Measurements from ENCODE around the gene PRKACB. TPM values are rescaled to one million over a fixed set of nuclear protein-coding genes. Genes with fewer than 3 reads are reported as not detected.

PRKACB gene
- total and polyA plus RNA-seq, 4 donors, result 14.1 to 51.5 (median 37.1) TPM

DNA sequence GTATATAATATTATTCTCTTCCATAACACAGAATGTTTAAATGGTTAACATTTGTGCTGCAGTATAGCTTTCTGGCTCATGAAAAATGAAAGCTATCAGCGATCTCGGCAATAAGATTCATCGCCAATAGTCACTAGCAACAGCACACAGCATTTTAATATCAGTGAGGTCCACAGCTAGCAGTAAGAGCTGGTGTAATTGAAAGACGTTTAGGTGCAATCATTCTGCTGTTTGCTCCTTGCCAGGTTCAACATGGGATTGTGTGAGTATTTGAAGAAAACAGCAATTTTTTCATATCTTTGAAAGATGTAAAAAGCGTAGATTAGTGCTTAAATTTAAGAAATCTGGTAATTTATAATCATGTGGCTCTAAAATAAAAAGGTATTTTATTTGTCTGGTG is 20.1 kb downstream of the PRKACB start:
- Histone ChIP-seq H3K36me3 (ENCODE audit: control insufficient read depth in 1 of 2, insufficient read depth in 2 of 2, low read length in 1 of 2) (no peaks in the 10 kb centered on the region), H3K4me3 (ENCODE audit: low read length in 2 of 2) (no peak overlapping the region), H3K4me1 (ENCODE audit: control insufficient read depth in 1 of 2, insufficient read depth in 2 of 2, low read length in 2 of 2) (no peaks in the 10 kb centered on the region), H3K27ac (ENCODE audit: low read depth in 1 of 2, low read length in 2 of 2) (no peak overlapping the region), H3K27me3 (ENCODE audit: control insufficient read depth in 1 of 2, insufficient read depth in 2 of 2, low read length in 1 of 2) (no peaks in the 10 kb centered on the region), H3K9me3 (ENCODE audit: control insufficient read depth, low read length) (no peaks in the 10 kb centered on the region)
- ATAC-seq (ENCODE audit: low FRiP score) (no peak), DNase-seq (no peak)
- intact Hi-C loops (cut with DNase I), result no loop called here
- 77 to 83% methylated on average over 5 of the region's 5 CpGs for WGBS, 2 donors

DNA sequence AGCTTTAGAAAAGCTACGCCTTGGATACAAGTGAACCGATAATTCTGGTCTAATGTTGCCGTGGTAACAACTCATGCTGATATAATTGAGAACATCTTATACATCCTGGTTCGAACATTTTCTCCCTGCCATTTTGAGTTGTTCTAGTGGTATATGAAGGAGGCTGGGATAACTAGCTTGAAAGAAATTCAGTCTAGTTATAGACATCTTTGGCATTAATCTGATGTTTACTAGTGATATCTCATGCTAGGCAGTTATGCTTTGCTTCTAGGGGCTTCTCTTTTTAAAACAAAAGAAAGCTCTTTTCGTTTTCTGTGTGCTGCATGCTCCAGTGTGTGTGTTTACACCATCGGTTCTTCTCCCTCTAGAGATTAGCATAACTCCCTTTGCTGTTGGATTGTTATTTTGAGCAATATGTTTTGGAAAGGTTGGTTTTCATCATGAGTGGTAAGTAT is 20.5 kb downstream of the PRKACB start:
- no peaks in the 10 kb centered on the region for H3K4me1 ChIP-seq (ENCODE audit: control insufficient read depth in 1 of 2, insufficient read depth in 2 of 2, low read length in 2 of 2)
- H3K27me3 ChIP-seq (ENCODE audit: control insufficient read depth in 1 of 2, insufficient read depth in 2 of 2, low read length in 1 of 2), result no peaks in the 10 kb centered on the region
- no peaks in the 10 kb centered on the region for H3K36me3 ChIP-seq (ENCODE audit: control insufficient read depth in 1 of 2, insufficient read depth in 2 of 2, low read length in 1 of 2)
- no peaks in the 10 kb centered on the region for H3K9me3 ChIP-seq (ENCODE audit: control insufficient read depth, low read length)
- no peak overlapping the region for H3K27ac ChIP-seq (ENCODE audit: low read depth in 1 of 2, low read length in 2 of 2)
- intact Hi-C loops (cut with DNase I), result no loop called here
- no peak for ATAC-seq (ENCODE audit: low FRiP score)
- WGBS, 2 donors, result 89 to 90% methylated on average over 6 of the region's 6 CpGs
- H3K4me3 ChIP-seq (ENCODE audit: low read length in 2 of 2), result no peak overlapping the region
- no peak for DNase-seq

- ATAC-seq (ENCODE audit: low FRiP score), result no peak
- intact Hi-C loops (cut with DNase I), result no loop called here
- 96 to 100% methylated on average over 1 of the region's 1 CpG for WGBS, 2 donors
Measured at GRCh38 chr1:84165601-84166000, 21.5 kb downstream of the PRKACB start.

DNA sequence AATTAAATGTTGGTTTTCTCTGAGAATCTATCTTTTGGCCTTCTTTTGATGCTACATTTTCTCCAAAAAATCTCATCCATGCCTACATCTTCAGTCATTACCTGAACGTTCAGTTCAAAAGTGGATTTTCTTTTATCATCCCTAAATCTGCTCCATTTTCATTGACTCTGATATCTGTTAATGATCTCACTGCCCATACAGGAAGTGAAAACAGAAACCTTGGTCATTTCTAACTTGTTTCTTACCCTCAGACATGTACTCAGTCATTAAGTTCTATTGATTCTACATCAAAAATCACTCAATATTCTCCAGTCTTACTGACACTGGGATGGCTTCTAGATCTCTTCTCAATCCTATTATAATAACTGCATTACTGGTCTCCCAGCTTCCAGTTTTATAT is 22.7 kb downstream of the PRKACB start:
- intact Hi-C loops (cut with DNase I), result no loop called here
- WGBS, 2 donors, result 91 to 94% methylated on average over 1 of the region's 1 CpG

More at GRCh38 chr1:84165601-84166000, 21.5 kb downstream of the PRKACB start:
- Histone ChIP-seq H3K4me3 (ENCODE audit: low read length in 2 of 2) (no peak overlapping the region), H3K27ac (ENCODE audit: low read depth in 1 of 2, low read length in 2 of 2) (no peak overlapping the region), H3K4me1 (ENCODE audit: control insufficient read depth in 1 of 2, insufficient read depth in 2 of 2, low read length in 2 of 2) (no peaks in the 10 kb centered on the region), H3K9me3 (ENCODE audit: control insufficient read depth, low read length) (no peaks in the 10 kb centered on the region), H3K36me3 (ENCODE audit: control insufficient read depth in 1 of 2, insufficient read depth in 2 of 2, low read length in 1 of 2) (no peaks in the 10 kb centered on the region), H3K27me3 (ENCODE audit: control insufficient read depth in 1 of 2, insufficient read depth in 2 of 2, low read length in 1 of 2) (no peaks in the 10 kb centered on the region)
- no peak for DNase-seq

GRCh38 chr1:84168783-84169182 is 24.7 kb downstream of the PRKACB start:
- H3K27me3 ChIP-seq (ENCODE audit: control insufficient read depth in 1 of 2, insufficient read depth in 2 of 2, low read length in 1 of 2), result no peaks in the 10 kb centered on the region
- H3K4me3 ChIP-seq (ENCODE audit: low read length in 2 of 2), result no peak overlapping the region
- H3K4me1 ChIP-seq (ENCODE audit: control insufficient read depth in 1 of 2, insufficient read depth in 2 of 2, low read length in 2 of 2), result no peaks in the 10 kb centered on the region
- no peaks in the 10 kb centered on the region for H3K36me3 ChIP-seq (ENCODE audit: control insufficient read depth in 1 of 2, insufficient read depth in 2 of 2, low read length in 1 of 2)
- 93 to 95% methylated on average over 2 of the region's 2 CpGs for WGBS, 2 donors
- no peak for DNase-seq
- no peak overlapping the region for H3K27ac ChIP-seq (ENCODE audit: low read depth in 1 of 2, low read length in 2 of 2)
- H3K9me3 ChIP-seq (ENCODE audit: control insufficient read depth, low read length), result no peaks in the 10 kb centered on the region
- intact Hi-C loops (cut with DNase I), result no loop called here
- ATAC-seq (ENCODE audit: low FRiP score), result no peak

More for the DNA sequence above, 22.7 kb downstream of the PRKACB start:
- DNase-seq (no peak), ATAC-seq (ENCODE audit: low FRiP score) (no peak)
- H3K4me1 ChIP-seq (ENCODE audit: control insufficient read depth in 1 of 2, insufficient read depth in 2 of 2, low read length in 2 of 2), result no peaks in the 10 kb centered on the region
- H3K9me3 ChIP-seq (ENCODE audit: control insufficient read depth, low read length), result no peaks in the 10 kb centered on the region
- no peaks in the 10 kb centered on the region for H3K27me3 ChIP-seq (ENCODE audit: control insufficient read depth in 1 of 2, insufficient read depth in 2 of 2, low read length in 1 of 2)
- H3K36me3 ChIP-seq (ENCODE audit: control insufficient read depth in 1 of 2, insufficient read depth in 2 of 2, low read length in 1 of 2), result no peaks in the 10 kb centered on the region
- H3K27ac ChIP-seq (ENCODE audit: low read depth in 1 of 2, low read length in 2 of 2), result no peak overlapping the region
- H3K4me3 ChIP-seq (ENCODE audit: low read length in 2 of 2), result no peak overlapping the region

GRCh38 chr1:84170171-84170570 is 26.1 kb downstream of the PRKACB start:
- no peaks in the 10 kb centered on the region for H3K4me1 ChIP-seq (ENCODE audit: control insufficient read depth in 1 of 2, insufficient read depth in 2 of 2, low read length in 2 of 2)
- WGBS, 2 donors, result 65 to 77% methylated on average over 1 of the region's 1 CpG
- DNase-seq (no peak), ATAC-seq (ENCODE audit: low FRiP score) (no peak)
- H3K36me3 ChIP-seq (ENCODE audit: control insufficient read depth in 1 of 2, insufficient read depth in 2 of 2, low read length in 1 of 2), result no peaks in the 10 kb centered on the region
- no peaks in the 10 kb centered on the region for H3K9me3 ChIP-seq (ENCODE audit: control insufficient read depth, low read length)
- no peak overlapping the region for H3K27ac ChIP-seq (ENCODE audit: low read depth in 1 of 2, low read length in 2 of 2)
- H3K27me3 ChIP-seq (ENCODE audit: control insufficient read depth in 1 of 2, insufficient read depth in 2 of 2, low read length in 1 of 2), result no peaks in the 10 kb centered on the region
- intact Hi-C loops (cut with DNase I), result no loop called here
- no peak overlapping the region for H3K4me3 ChIP-seq (ENCODE audit: low read length in 2 of 2)

GRCh38 chr1:84171481-84171880 is 27.4 kb downstream of the PRKACB start:
- Histone ChIP-seq H3K27me3 (ENCODE audit: control insufficient read depth in 1 of 2, insufficient read depth in 2 of 2, low read length in 1 of 2) (no peaks in the 10 kb centered on the region), H3K36me3 (ENCODE audit: control insufficient read depth in 1 of 2, insufficient read depth in 2 of 2, low read length in 1 of 2) (no peaks in the 10 kb centered on the region), H3K9me3 (ENCODE audit: control insufficient read depth, low read length) (no peaks in the 10 kb centered on the region), H3K4me1 (ENCODE audit: control insufficient read depth in 1 of 2, insufficient read depth in 2 of 2, low read length in 2 of 2) (no peaks in the 10 kb centered on the region), H3K4me3 (ENCODE audit: low read length in 2 of 2) (no peak overlapping the region), H3K27ac (ENCODE audit: low read depth in 1 of 2, low read length in 2 of 2) (no peak overlapping the region)
- DNase-seq, result no peak
- intact Hi-C loops (cut with DNase I), result no loop called here
- WGBS, 2 donors, result 92 to 96% methylated on average over 2 of the region's 2 CpGs
- ATAC-seq (ENCODE audit: low FRiP score), result no peak

GRCh38 chr1:84174051-84174556 is 30.0 kb downstream of the PRKACB start:
- no peak overlapping the region for H3K4me3 ChIP-seq (ENCODE audit: low read length in 2 of 2)
- no peaks in the 10 kb centered on the region for H3K27me3 ChIP-seq (ENCODE audit: control insufficient read depth in 1 of 2, insufficient read depth in 2 of 2, low read length in 1 of 2)
- intact Hi-C loops (cut with DNase I), result no loop called here
- H3K36me3 ChIP-seq (ENCODE audit: control insufficient read depth in 1 of 2, insufficient read depth in 2 of 2, low read length in 1 of 2), result no peaks in the 10 kb centered on the region
- no peaks in the 10 kb centered on the region for H3K4me1 ChIP-seq (ENCODE audit: control insufficient read depth in 1 of 2, insufficient read depth in 2 of 2, low read length in 2 of 2)
- H3K27ac ChIP-seq (ENCODE audit: low read depth in 1 of 2, low read length in 2 of 2), result no peak overlapping the region
- H3K9me3 ChIP-seq (ENCODE audit: control insufficient read depth, low read length), result no peaks in the 10 kb centered on the region
- WGBS, 2 donors, result 85 to 90% methylated on average over 4 of the region's 4 CpGs
- no peak for ATAC-seq (ENCODE audit: low FRiP score)
- DNase-seq, result no peak

DNA sequence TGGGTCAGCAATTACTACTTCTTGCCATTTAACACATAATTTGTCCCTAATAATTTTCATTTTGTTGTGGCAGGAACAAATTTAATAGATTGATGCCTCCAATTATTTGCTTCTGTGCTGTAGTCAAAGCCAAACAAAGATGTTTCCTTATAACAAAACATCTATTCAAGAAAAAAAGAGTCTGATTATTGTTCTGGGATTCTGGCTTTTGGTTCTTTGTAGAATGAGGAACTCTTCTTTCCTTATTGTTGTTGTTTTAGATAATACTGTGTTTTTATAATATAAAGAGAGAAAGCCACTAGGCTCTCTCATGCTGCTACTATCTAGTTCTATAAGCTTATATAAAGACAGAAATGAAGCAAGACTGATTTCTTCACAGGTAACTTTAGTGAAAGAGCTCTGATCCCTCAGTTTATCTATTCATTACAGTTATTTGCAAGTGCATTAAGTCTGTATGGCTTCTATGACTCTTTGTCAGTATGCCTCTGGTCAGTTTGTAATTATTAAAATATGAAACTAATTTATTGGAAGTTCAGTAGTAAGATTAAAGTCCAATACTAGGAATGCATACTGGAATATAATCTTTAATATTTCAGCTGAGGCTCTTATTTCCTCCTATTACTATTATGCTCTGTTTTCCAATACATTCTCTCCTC is 37.4 kb downstream of the PRKACB start:
- no peaks in the 10 kb centered on the region for H3K27me3 ChIP-seq (ENCODE audit: control insufficient read depth in 1 of 2, insufficient read depth in 2 of 2, low read length in 1 of 2)
- H3K4me1 ChIP-seq (ENCODE audit: control insufficient read depth in 1 of 2, insufficient read depth in 2 of 2, low read length in 2 of 2), result no peaks in the 10 kb centered on the region

More for the DNA sequence above, 37.4 kb downstream of the PRKACB start:
- DNase-seq, result no peak
- Histone ChIP-seq H3K27ac (ENCODE audit: low read depth in 1 of 2, low read length in 2 of 2) (no peak overlapping the region), H3K4me3 (ENCODE audit: low read length in 2 of 2) (no peak overlapping the region), H3K36me3 (ENCODE audit: control insufficient read depth in 1 of 2, insufficient read depth in 2 of 2, low read length in 1 of 2) (no peaks in the 10 kb centered on the region), H3K9me3 (ENCODE audit: control insufficient read depth, low read length) (no peaks in the 10 kb centered on the region)
- intact Hi-C loops (cut with DNase I), result no loop called here
- no peak for ATAC-seq (ENCODE audit: low FRiP score)
